ENCODE data around the gene HSD17B1. TPM values are rescaled to one million over a fixed set of nuclear protein-coding genes. Genes with fewer than 3 reads are reported as not detected.
A peak's percentile ranks its signal among the peaks of the same experiment; 100 is the strongest.

The HSD17B1 gene
- total RNA-seq, 1 experiment from 2014 or later = 1.0 TPM

- CTCF ChIA-PET = interaction anchor here (0.5 to 2.7 kb wide), 34 partner anchors 8 to 420 kb away, joined by 3 to 66 read pairs (median 4); partner anchors contain the start of genes BECN1, CNTD1, CNTNAP1 and COA3
- DNase-seq = peak; percentile 92
- H3K27ac Mint-ChIP-seq (ENCODE audit: unreplicated experiment) = peak overlapping the region; percentile 75
- H3K36me3 Mint-ChIP-seq (ENCODE audit: insufficient read depth, unreplicated experiment) = peaks cover 82% of the 10 kb centered on the region
- peak overlapping the region; percentile 82 for H3K4me3 Mint-ChIP-seq (ENCODE audit: low read depth, unreplicated experiment)
- H3K4me1 Mint-ChIP-seq (ENCODE audit: low read depth, unreplicated experiment) = peaks cover 40% of the 10 kb centered on the region
- intact Hi-C loops (cut with micrococcal nuclease; ENCODE audit: unreplicated experiment) = loop anchor here (1.0 to 5.0 kb wide), 2 partner anchors 99 to 185 kb away; partner anchors contain the start of gene PLEKHH3
- H3K9me3 Mint-ChIP-seq (ENCODE audit: low read depth, unreplicated experiment) = no peaks in the 10 kb centered on the region
- TF ChIP-seq CTCF (IDR thresholded peaks at IDR 0.05; ENCODE audit: unreplicated experiment) = peak; percentile 95
- H3K27me3 Mint-ChIP-seq (ENCODE audit: unreplicated experiment) = no peaks in the 10 kb centered on the region
- BruUV-seq (replicated peaks) = no TSS peak
Observed at GRCh38 chr17:42578282-42578869, 25.7 kb downstream of the HSD17B1 start.

- Mint-ChIP-seq H3K4me1 (ENCODE audit: low read depth, unreplicated experiment) (peaks cover 35% of the 10 kb centered on the region), H3K4me3 (ENCODE audit: low read depth, unreplicated experiment) (no peak overlapping the region), H3K9me3 (ENCODE audit: low read depth, unreplicated experiment) (no peaks in the 10 kb centered on the region), H3K36me3 (ENCODE audit: insufficient read depth, unreplicated experiment) (peaks cover 79% of the 10 kb centered on the region), H3K27ac (ENCODE audit: unreplicated experiment) (no peak overlapping the region), H3K27me3 (ENCODE audit: unreplicated experiment) (no peaks in the 10 kb centered on the region)
- no peak for DNase-seq
- TF ChIP-seq CTCF (IDR thresholded peaks at IDR 0.05; ENCODE audit: unreplicated experiment) = no peak
- BruUV-seq (replicated peaks) = no TSS peak
- intact Hi-C loops (cut with micrococcal nuclease; ENCODE audit: unreplicated experiment) = loop anchor here (5.0 kb wide), 1 partner anchor 97 kb away; the partner anchor contains the start of gene PLEKHH3
- CTCF ChIA-PET = interaction anchor here (1.1 kb wide), 1 partner anchor 184 kb away, joined by 4 read pairs; no protein-coding TSS in a partner anchor
Observed at GRCh38 chr17:42579794-42580551, 27.2 kb downstream of the HSD17B1 start.

- no peak for DNase-seq
- Mint-ChIP-seq H3K4me1 (ENCODE audit: low read depth, unreplicated experiment) (peaks cover 19% of the 10 kb centered on the region), H3K27ac (ENCODE audit: unreplicated experiment) (no peak overlapping the region), H3K4me3 (ENCODE audit: low read depth, unreplicated experiment) (no peak overlapping the region), H3K27me3 (ENCODE audit: unreplicated experiment) (no peaks in the 10 kb centered on the region), H3K9me3 (ENCODE audit: low read depth, unreplicated experiment) (no peaks in the 10 kb centered on the region), H3K36me3 (ENCODE audit: insufficient read depth, unreplicated experiment) (peaks cover 74% of the 10 kb centered on the region)
- intact Hi-C loops (cut with micrococcal nuclease; ENCODE audit: unreplicated experiment) = no loop called here
- CTCF ChIA-PET = interaction anchor here (0.5 kb wide), 1 partner anchor 263 kb away, joined by 4 read pairs; no protein-coding TSS in a partner anchor
- no peak for TF ChIP-seq CTCF (IDR thresholded peaks at IDR 0.05; ENCODE audit: unreplicated experiment)
- no TSS peak for BruUV-seq (replicated peaks)
Observed at GRCh38 chr17:42581744-42582270, 29.1 kb downstream of the HSD17B1 start.

- DNase-seq = no peak
- Mint-ChIP-seq H3K27ac (ENCODE audit: unreplicated experiment) (no peak overlapping the region), H3K27me3 (ENCODE audit: unreplicated experiment) (no peaks in the 10 kb centered on the region), H3K4me3 (ENCODE audit: low read depth, unreplicated experiment) (no peak overlapping the region), H3K9me3 (ENCODE audit: low read depth, unreplicated experiment) (no peaks in the 10 kb centered on the region), H3K4me1 (ENCODE audit: low read depth, unreplicated experiment) (peaks cover under 1% of the 10 kb centered on the region), H3K36me3 (ENCODE audit: insufficient read depth, unreplicated experiment) (peaks cover 56% of the 10 kb centered on the region)
- intact Hi-C loops (cut with micrococcal nuclease; ENCODE audit: unreplicated experiment) = no loop called here
- no peak for TF ChIP-seq CTCF (IDR thresholded peaks at IDR 0.05; ENCODE audit: unreplicated experiment)
- BruUV-seq (replicated peaks) = no TSS peak
- CTCF ChIA-PET = no interaction called here
Observed at GRCh38 chr17:42584880-42585279, 32.2 kb downstream of the HSD17B1 start.
